ENCODE data around the gene SCAMP5. TPM values are rescaled to one million over a fixed set of nuclear protein-coding genes. Genes with fewer than 3 reads are reported as not detected.

SCAMP5 gene
- total RNA-seq, 1 donor from 2014 or later: 164 TPM

DNA sequence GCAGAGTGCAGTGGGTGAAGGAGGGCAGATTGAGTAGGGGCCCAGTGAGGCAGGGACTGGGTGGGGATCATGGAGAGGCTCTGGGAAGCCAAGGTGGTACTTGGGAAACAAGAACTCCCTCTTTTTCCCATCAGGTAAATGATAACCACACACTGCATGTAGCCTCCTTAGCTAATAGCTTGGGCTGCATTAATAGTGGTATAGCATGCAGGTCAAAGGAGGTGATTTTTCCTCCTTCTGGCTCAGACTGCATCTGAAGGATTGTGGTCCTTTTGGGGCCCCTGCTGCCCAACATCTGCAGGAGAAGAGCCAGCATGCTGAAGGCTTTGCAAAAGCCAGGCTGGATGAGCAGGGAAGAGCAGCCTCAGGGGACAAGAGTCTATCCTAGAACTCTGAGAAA is 73.4 kb downstream of the SCAMP5 start:
- Mint-ChIP-seq H3K4me3 (ENCODE audit: unreplicated experiment) (no peak overlapping the region), H3K4me1 (ENCODE audit: low read depth, unreplicated experiment) (no peaks in the 10 kb centered on the region), H3K27me3 (ENCODE audit: unreplicated experiment) (peaks cover under 1% of the 10 kb centered on the region), H3K36me3 (ENCODE audit: unreplicated experiment) (peaks cover 29% of the 10 kb centered on the region), H3K9me3 (ENCODE audit: unreplicated experiment) (peaks cover 17% of the 10 kb centered on the region), H3K27ac (ENCODE audit: unreplicated experiment) (no peak overlapping the region)
- TF ChIP-seq, protein P1, sequence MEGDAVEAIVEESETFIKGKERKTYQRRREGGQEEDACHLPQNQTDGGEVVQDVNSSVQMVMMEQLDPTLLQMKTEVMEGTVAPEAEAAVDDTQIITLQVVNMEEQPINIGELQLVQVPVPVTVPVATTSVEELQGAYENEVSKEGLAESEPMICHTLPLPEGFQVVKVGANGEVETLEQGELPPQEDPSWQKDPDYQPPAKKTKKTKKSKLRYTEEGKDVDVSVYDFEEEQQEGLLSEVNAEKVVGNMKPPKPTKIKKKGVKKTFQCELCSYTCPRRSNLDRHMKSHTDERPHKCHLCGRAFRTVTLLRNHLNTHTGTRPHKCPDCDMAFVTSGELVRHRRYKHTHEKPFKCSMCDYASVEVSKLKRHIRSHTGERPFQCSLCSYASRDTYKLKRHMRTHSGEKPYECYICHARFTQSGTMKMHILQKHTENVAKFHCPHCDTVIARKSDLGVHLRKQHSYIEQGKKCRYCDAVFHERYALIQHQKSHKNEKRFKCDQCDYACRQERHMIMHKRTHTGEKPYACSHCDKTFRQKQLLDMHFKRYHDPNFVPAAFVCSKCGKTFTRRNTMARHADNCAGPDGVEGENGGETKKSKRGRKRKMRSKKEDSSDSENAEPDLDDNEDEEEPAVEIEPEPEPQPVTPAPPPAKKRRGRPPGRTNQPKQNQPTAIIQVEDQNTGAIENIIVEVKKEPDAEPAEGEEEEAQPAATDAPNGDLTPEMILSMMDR (IDR thresholded peaks at IDR 0.05; ENCODE audit: partially characterized antibody, unreplicated experiment): no peak
- no peak for DNase-seq

DNA sequence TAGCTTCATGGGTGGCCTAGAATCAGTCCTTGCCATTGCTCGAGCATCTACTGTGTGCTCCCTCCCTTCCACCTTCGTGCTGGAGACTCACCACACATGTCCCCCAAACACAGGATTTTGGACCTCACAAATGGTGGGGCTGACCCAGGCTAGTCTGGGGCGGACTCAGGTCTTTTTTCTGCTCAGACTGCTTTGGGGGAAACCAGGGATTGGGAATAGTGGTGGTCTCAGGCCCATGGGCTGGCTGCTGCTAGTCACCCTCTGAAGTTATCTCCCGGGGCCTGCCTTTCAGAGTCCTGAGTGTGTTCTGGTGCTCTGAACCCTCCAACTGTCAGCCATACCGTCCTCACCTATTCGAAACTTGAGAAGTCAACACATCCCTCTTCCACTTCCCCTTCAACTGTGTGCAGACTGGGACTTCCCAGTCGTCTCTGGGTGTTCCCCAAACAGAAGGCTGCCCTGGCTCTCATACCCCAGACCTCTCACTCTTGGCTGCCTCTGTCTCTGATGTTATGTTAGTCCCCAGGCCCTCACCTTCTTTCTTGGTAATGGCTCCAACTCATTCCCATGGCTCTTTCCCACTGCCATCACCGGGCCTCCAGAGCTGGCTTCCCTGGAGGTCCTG is 74.0 kb downstream of the SCAMP5 start:
- Mint-ChIP-seq H3K27me3 (ENCODE audit: unreplicated experiment) (no peaks in the 10 kb centered on the region), H3K4me3 (ENCODE audit: unreplicated experiment) (no peak overlapping the region), H3K4me1 (ENCODE audit: low read depth, unreplicated experiment) (no peaks in the 10 kb centered on the region), H3K36me3 (ENCODE audit: unreplicated experiment) (peaks cover 23% of the 10 kb centered on the region), H3K9me3 (ENCODE audit: unreplicated experiment) (peaks cover 17% of the 10 kb centered on the region), H3K27ac (ENCODE audit: unreplicated experiment) (no peak overlapping the region)
- TF ChIP-seq, protein P1 (IDR thresholded peaks at IDR 0.05; ENCODE audit: partially characterized antibody, unreplicated experiment): no peak
- DNase-seq: no peak

DNA sequence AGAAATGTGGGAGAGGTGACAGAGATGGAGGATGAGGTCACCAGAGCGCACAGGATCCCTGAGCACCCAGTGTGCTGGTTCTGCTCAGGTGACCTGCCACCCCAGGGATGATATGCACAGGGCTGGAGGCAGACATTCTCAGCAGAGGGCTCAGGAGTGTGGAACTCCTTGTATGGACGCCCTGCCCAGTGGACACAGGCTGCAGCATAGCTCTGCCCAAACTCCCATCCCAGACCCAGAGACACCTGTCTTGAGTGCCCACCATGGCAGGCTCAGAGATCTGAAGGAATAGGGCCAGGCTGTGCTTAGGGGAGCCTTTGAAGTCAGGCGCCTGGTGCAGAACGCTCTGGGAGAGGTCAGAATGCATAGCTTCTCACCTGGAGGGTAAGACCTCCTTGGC is 75.3 kb downstream of the SCAMP5 start:
- DNase-seq: no peak
- TF ChIP-seq, protein P1 (IDR thresholded peaks at IDR 0.05; ENCODE audit: partially characterized antibody, unreplicated experiment): no peak
- H3K9me3 Mint-ChIP-seq (ENCODE audit: unreplicated experiment): peaks cover 14% of the 10 kb centered on the region
- H3K4me3 Mint-ChIP-seq (ENCODE audit: unreplicated experiment): no peak overlapping the region
- no peak overlapping the region for H3K27ac Mint-ChIP-seq (ENCODE audit: unreplicated experiment)
- no peaks in the 10 kb centered on the region for H3K27me3 Mint-ChIP-seq (ENCODE audit: unreplicated experiment)
- no peaks in the 10 kb centered on the region for H3K4me1 Mint-ChIP-seq (ENCODE audit: low read depth, unreplicated experiment)
- H3K36me3 Mint-ChIP-seq (ENCODE audit: unreplicated experiment): peaks cover 21% of the 10 kb centered on the region

Other genes with a start within 250 kb of the SCAMP5 start
- not detected for gene CYP1A2, start 246.7 kb upstream of the SCAMP5 start, total RNA-seq (ENCODE audit: unreplicated experiment)
- 72.6 TPM for gene CSK, start 213.5 kb upstream of the SCAMP5 start, total RNA-seq (ENCODE audit: unreplicated experiment)
- gene LMAN1L, start 182.7 kb upstream of the SCAMP5 start, total RNA-seq (ENCODE audit: unreplicated experiment): not detected
- 0.32 TPM for gene CPLX3, start 168.9 kb upstream of the SCAMP5 start, total RNA-seq (ENCODE audit: unreplicated experiment)
- gene ULK3, start 152.4 kb upstream of the SCAMP5 start, total RNA-seq (ENCODE audit: unreplicated experiment): 46.5 TPM
- 35.6 TPM for gene SCAMP2, start 122.2 kb upstream of the SCAMP5 start, total RNA-seq (ENCODE audit: unreplicated experiment)
- gene MPI, start 105.5 kb upstream of the SCAMP5 start, total RNA-seq (ENCODE audit: unreplicated experiment): 33.1 TPM
- gene FAM219B, start 88.7 kb upstream of the SCAMP5 start, total RNA-seq (ENCODE audit: unreplicated experiment): 171 TPM
- gene COX5A, start 57.5 kb upstream of the SCAMP5 start, total RNA-seq (ENCODE audit: unreplicated experiment): 219 TPM
- 2.3 TPM for gene RPP25, start 38.8 kb upstream of the SCAMP5 start, total RNA-seq (ENCODE audit: unreplicated experiment)
- 12.7 TPM for gene PPCDC, start 28.0 kb downstream of the SCAMP5 start, total RNA-seq (ENCODE audit: unreplicated experiment)
- gene C15orf39, start 206.3 kb downstream of the SCAMP5 start, total RNA-seq (ENCODE audit: unreplicated experiment): 9.0 TPM

Measured in glutamatergic neuron (in vitro differentiated cells).